ES-I3 (cell line): ENCODE measurements around the gene NPPC.

Experiments
- H3K36me3 ChIP-seq: 2 replicates; pipeline ENCODE4 v1.6.1; 2013; ENCODE audit warnings: mild to moderate bottlenecking, low read length, control low read depth, moderate library complexity; ENCODE audit not compliant: insufficient read depth
- H3K4me1 ChIP-seq: 2 replicates; pipeline ENCODE4 v1.6.1; 2013; ENCODE audit warnings: mild to moderate bottlenecking, control low read depth, low read length; ENCODE audit not compliant: insufficient read depth
- H3K9ac ChIP-seq: 2 replicates; pipeline ENCODE4 v1.6.1; 2013; ENCODE audit warnings: low read depth, mild to moderate bottlenecking, low read length, moderate library complexity
- H3K9me3 ChIP-seq: 2 replicates; pipeline ENCODE4 v1.6.1; 2013; ENCODE audit warnings: mild to moderate bottlenecking, low read length, moderate library complexity; ENCODE audit not compliant: control insufficient read depth, insufficient read depth

The NPPC gene

DNA sequence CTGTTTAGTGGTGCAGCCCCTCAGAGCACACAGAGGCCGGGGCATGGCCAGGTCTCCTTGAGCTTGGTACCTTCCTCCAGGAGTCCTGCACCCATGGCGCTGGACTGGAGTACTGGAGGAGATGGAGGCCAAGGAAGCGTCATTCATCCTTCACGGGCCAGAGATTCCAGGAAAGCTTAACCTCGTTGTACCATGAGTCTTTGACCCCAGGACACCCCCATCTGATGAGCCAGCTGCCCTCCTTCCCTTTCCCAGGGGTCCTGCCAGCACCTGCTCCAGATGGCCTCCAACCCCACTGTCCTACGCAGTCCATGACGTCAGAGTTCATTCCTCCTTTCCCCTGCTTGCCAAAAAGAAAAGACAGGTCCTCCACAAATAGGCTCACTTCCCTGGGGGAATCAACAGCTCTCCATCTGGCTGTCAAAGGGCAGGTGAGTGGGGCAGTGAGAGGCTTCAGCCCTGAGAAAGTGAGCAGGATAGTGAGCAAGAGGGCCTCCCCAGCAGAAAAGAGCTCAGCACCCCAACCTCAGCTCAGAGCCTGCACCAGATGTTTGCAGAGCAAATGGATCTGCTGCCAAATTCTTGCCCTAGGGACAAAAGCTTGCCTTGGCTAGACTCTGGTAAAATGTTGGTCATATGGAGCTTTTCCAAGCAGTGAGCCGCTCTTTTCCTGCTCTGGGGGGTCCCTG lies 4.5 kb upstream of the NPPC start:
- no peaks in the 10 kb centered on the region for H3K4me1 ChIP-seq

GRCh38 chr2:231929961-231930592 lies 3.9 kb upstream of the NPPC start:
- no peaks in the 10 kb centered on the region for H3K9me3 ChIP-seq
- H3K4me1 ChIP-seq: no peaks in the 10 kb centered on the region
- no peak overlapping the region for H3K9ac ChIP-seq
- no peaks in the 10 kb centered on the region for H3K36me3 ChIP-seq

More for the DNA sequence above, 4.5 kb upstream of the NPPC start:
- no peaks in the 10 kb centered on the region for H3K36me3 ChIP-seq
- no peaks in the 10 kb centered on the region for H3K9me3 ChIP-seq
- H3K9ac ChIP-seq: no peak overlapping the region

GRCh38 chr2:231928901-231929725 lies 2.9 kb upstream of the NPPC start:
- Histone ChIP-seq H3K9me3 (no peaks in the 10 kb centered on the region), H3K9ac (no peak overlapping the region), H3K4me1 (no peaks in the 10 kb centered on the region), H3K36me3 (no peaks in the 10 kb centered on the region)

- no peak overlapping the region for H3K9ac ChIP-seq
- H3K36me3 ChIP-seq: no peaks in the 10 kb centered on the region
- no peaks in the 10 kb centered on the region for H3K4me1 ChIP-seq
- no peaks in the 10 kb centered on the region for H3K9me3 ChIP-seq
Measured at GRCh38 chr2:231928481-231928880, 2.3 kb upstream of the NPPC start.

GRCh38 chr2:231927566-231927890 lies 1.3 kb upstream of the NPPC start:
- H3K36me3 ChIP-seq: no peaks in the 10 kb centered on the region

GRCh38 chr2:231926761-231927565 lies 767 bp upstream of the NPPC start:
- no peaks in the 10 kb centered on the region for H3K4me1 ChIP-seq
- H3K9me3 ChIP-seq: no peaks in the 10 kb centered on the region
- no peaks in the 10 kb centered on the region for H3K36me3 ChIP-seq
- peak overlapping the region; percentile 63; the same call in 1 of the 2 replicates for H3K9ac ChIP-seq

More at GRCh38 chr2:231927566-231927890, 1.3 kb upstream of the NPPC start:
- no peak overlapping the region; the same call in 1 of the 2 replicates for H3K9ac ChIP-seq
- H3K9me3 ChIP-seq: no peaks in the 10 kb centered on the region
- H3K4me1 ChIP-seq: no peaks in the 10 kb centered on the region

GRCh38 chr2:231925303-231926179 lies 655 bp downstream of the NPPC start:
- Histone ChIP-seq H3K9ac (peak overlapping the region; percentile 63; the same call in 1 of the 2 replicates), H3K36me3 (no peaks in the 10 kb centered on the region)

GRCh38 chr2:231924889-231925275 lies 1.3 kb downstream of the NPPC start:
- Histone ChIP-seq H3K4me1 (no peaks in the 10 kb centered on the region), H3K36me3 (no peaks in the 10 kb centered on the region), H3K9ac (peak overlapping the region; percentile 0; the same call in 1 of the 2 replicates), H3K9me3 (no peaks in the 10 kb centered on the region)

More at GRCh38 chr2:231925303-231926179, 655 bp downstream of the NPPC start:
- Histone ChIP-seq H3K4me1 (no peaks in the 10 kb centered on the region), H3K9me3 (no peaks in the 10 kb centered on the region)

DNA sequence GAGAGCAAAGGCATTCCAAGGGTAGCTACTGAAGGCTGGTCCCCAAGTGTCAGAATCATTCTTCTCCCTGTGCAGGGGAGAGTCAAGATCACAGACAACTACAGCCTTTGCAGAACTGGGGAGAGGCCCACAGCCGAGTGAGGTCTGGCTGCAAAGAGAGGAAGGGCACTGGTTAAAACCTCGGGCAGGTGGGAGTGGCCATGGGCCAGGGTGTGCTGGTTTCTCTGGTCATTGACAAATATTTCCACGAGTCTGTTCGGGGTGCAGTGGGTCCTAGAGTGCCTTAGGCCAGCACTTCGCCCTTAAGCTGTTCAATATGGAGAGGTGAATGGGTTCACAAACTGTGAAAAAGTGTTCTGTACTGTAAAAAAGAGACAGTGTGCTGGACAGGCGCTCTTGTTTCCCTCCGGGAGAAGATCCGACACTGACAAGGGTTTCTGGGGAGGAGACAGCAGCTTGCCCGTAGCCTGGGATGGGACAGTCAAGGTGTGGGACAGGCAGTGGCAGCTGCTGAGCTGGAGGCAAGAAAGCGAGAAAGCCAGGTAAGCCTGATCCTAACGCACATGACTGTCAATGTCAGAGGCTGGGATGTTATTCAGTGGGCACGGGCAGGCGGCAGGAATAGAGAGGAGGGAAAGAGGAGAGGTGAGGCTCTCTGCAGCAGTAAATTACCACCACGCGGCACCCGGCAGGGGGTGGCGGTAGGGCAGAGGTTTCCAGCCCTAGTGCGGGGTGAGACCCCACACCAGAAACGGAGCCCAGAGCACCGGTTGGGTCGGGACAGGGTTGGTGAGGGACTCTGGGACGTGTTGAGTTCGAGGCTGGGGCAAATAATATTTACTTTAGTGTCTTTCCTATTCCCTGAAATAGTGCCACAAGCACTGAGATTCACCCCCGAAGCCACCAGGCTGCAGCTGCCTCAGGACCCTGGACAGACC lies 2.0 kb downstream of the NPPC start:
- Histone ChIP-seq H3K9ac (no peak overlapping the region), H3K36me3 (no peaks in the 10 kb centered on the region), H3K4me1 (no peaks in the 10 kb centered on the region), H3K9me3 (no peaks in the 10 kb centered on the region)

GRCh38 chr2:231923010-231923344 lies 3.2 kb downstream of the NPPC start:
- no peaks in the 10 kb centered on the region for H3K4me1 ChIP-seq

DNA sequence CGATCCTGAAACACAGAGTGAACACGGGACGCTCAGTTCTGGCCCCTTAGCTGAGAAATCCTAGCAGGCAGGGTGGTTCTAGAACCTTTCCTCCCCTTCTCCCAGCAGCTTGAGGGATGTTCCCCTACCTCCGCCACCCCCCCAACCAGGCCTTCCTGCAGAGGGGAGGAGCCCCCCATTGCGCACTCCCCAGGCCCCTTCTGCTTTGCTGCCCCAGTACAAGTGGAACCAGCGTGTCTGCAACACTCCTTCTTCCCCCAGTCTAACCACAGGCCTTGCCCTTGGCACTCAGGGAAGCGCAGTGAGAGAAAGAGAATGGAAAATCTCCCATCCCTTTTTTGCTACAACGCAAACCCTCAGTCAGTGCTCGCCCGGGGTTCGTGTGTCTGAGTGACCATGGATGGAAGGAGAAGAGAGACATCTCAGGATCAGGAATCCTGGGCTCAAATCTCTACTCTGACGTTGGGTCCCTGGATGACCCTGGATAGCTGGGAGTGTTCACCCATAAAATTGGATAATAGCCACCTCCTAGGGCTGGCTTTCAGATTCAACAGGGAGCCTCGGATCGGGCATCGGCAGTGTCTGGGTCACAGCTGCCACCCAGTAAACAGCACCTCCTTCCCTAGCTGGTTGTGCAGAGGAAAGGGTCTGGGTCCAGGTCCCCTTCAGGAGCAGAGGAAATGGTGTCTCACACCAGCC lies 3.7 kb downstream of the NPPC start:
- Histone ChIP-seq H3K4me1 (no peaks in the 10 kb centered on the region), H3K9me3 (no peaks in the 10 kb centered on the region), H3K9ac (no peak overlapping the region), H3K36me3 (no peaks in the 10 kb centered on the region)

More at GRCh38 chr2:231923010-231923344, 3.2 kb downstream of the NPPC start:
- Histone ChIP-seq H3K9ac (no peak overlapping the region), H3K36me3 (no peaks in the 10 kb centered on the region), H3K9me3 (no peaks in the 10 kb centered on the region)

DNA sequence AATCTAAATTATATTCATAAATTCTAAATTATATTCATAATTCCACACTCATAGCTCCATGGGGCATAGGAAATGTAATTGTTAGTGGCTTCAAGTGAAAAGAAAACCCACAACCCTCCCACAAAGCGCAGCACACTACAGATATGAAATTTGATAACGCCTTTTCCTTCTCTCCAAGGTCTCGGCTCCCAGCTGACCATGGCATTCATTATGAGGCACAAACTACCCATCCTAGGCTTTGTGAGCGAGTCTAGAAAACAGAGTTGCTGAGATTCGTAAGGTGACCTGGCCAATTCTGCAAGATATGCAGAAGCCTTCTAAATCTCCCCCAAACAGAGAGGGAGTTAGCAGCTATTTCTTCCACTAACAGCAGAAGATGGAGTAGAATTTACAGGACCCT lies 5.4 kb downstream of the NPPC start:
- Histone ChIP-seq H3K4me1 (no peaks in the 10 kb centered on the region), H3K36me3 (no peaks in the 10 kb centered on the region), H3K9ac (no peak overlapping the region), H3K9me3 (no peaks in the 10 kb centered on the region)
